GM23338 (cell line): ENCODE data around the gene MECP2. TPM values are rescaled to one million over a fixed set of nuclear protein-coding genes. Genes with fewer than 3 reads are reported as not detected.

ENCODE experiments used
- ATAC-seq: fragments of 200-7000 bp; cut with Tn5 transposase; 3 replicates; pipeline ENCODE4 v1.9.1; 2020
- DNase-seq: peaks from one replicate; pipeline ENCODE4 v3.0.0-alpha.2; 2015; ENCODE audit warnings: low spot score
- H2AFZ ChIP-seq: fragments of 200-600 bp; sonication (generic); 2 replicates; pipeline ENCODE4 v1.8.0; 2016; ENCODE audit warnings: antibody characterized with exemption, mild to moderate bottlenecking, moderate library complexity
- H3F3A ChIP-seq: fragments of 200-600 bp; sonication (generic); replicated peaks from 2 replicates; pipeline ENCODE4 v1.8.0; 2017; ENCODE audit warnings: antibody characterized with exemption, mixed run types, low read depth
- H3K27ac ChIP-seq: fragments of 200-600 bp; sonication (generic); 2 replicates; pipeline ENCODE4 v1.6.1; 2016; ENCODE audit warnings: low read depth
- H3K27me3 ChIP-seq: fragments of 200-600 bp; sonication (generic); 2 replicates; pipeline ENCODE4 v1.8.0; 2016; ENCODE audit warnings: mild to moderate bottlenecking, mixed run types, moderate library complexity; ENCODE audit not compliant: insufficient read depth
- H3K36me3 ChIP-seq: fragments of 200-600 bp; sonication (generic); 2 replicates; pipeline ENCODE4 v1.8.0; 2016; ENCODE audit warnings: mild to moderate bottlenecking; ENCODE audit not compliant: insufficient read depth
- H3K4me1 ChIP-seq: fragments of 200-600 bp; sonication (generic); 2 replicates; pipeline ENCODE4 v1.8.0; 2016; ENCODE audit warnings: mild to moderate bottlenecking, moderate library complexity; ENCODE audit not compliant: insufficient read depth
- H3K4me2 ChIP-seq: fragments of 200-600 bp; sonication (generic); 2 replicates; pipeline ENCODE4 v1.7.1; 2017; ENCODE audit warnings: mixed run types
- H3K4me3 ChIP-seq: fragments of 200-600 bp; sonication (generic); 2 replicates; pipeline ENCODE4 v1.6.1; 2016; ENCODE audit warnings: mixed run types
- H3K79me2 ChIP-seq: fragments of 200-600 bp; sonication (generic); replicated peaks from 2 replicates; pipeline ENCODE4 v1.8.0; 2017; ENCODE audit warnings: mild to moderate bottlenecking; ENCODE audit not compliant: insufficient read depth
- H3K9me2 ChIP-seq: fragments of 200-600 bp; sonication (generic); 2 replicates; pipeline ENCODE4 v1.8.0; 2017; ENCODE audit not compliant: insufficient read depth
- H4K20me1 ChIP-seq: fragments of 200-600 bp; sonication (generic); replicated peaks from 2 replicates; pipeline ENCODE4 v1.8.0; 2017; ENCODE audit warnings: mild to moderate bottlenecking; ENCODE audit not compliant: insufficient read depth
- H3K27ac Mint-ChIP-seq: 2 replicates; pipeline ENCODE4 v1.8.0; 2020; ENCODE audit warnings: inconsistent platforms, mild to moderate bottlenecking, moderate library complexity, mixed read lengths
- H3K27me3 Mint-ChIP-seq: 3 replicates; pipeline ENCODE4 v1.8.0; 2022; ENCODE audit warnings: low read depth, mild to moderate bottlenecking, moderate library complexity, mixed read lengths, inconsistent platforms; ENCODE audit not compliant: insufficient read depth, poor library complexity
- H3K36me3 Mint-ChIP-seq: 3 replicates; pipeline ENCODE4 v1.8.0; 2021; ENCODE audit warnings: low read depth, mild to moderate bottlenecking, inconsistent platforms, moderate library complexity, mixed read lengths
- H3K4me1 Mint-ChIP-seq: 3 replicates; pipeline ENCODE4 v1.8.0; 2020; ENCODE audit warnings: mild to moderate bottlenecking, inconsistent platforms, mixed read lengths
- H3K4me3 Mint-ChIP-seq: 3 replicates; pipeline ENCODE4 v1.8.0; 2021; ENCODE audit warnings: moderate library complexity, mild to moderate bottlenecking, inconsistent platforms, mixed read lengths
- H3K9me3 Mint-ChIP-seq: 3 replicates; pipeline ENCODE4 v1.8.0; 2020; ENCODE audit warnings: moderate library complexity, mild to moderate bottlenecking, inconsistent platforms, mixed read lengths
- CREB1 ChIP-seq: fragments of 250-450 bp; sonication (Bioruptor Pico); IDR thresholded peaks from 2 replicates; pipeline ENCODE4 v1.5.0; 2020; ENCODE audit warnings: low read depth, mild to moderate bottlenecking, moderate library complexity
- EZH2 ChIP-seq: fragments of 200-600 bp; sonication (generic); IDR thresholded peaks from one replicate; pipeline ENCODE4 v1.8.0; 2017; ENCODE audit warnings: antibody characterized with exemption, mild to moderate bottlenecking, low read depth; ENCODE audit not compliant: unreplicated experiment
- EZH2phosphoT487 ChIP-seq: fragments of 200-600 bp; sonication (generic); IDR thresholded peaks from one replicate; pipeline ENCODE4 v1.8.1; 2018; ENCODE audit warnings: antibody characterized with exemption; ENCODE audit not compliant: unreplicated experiment
- JUNB ChIP-seq: IDR thresholded peaks from one replicate; pipeline ENCODE4 v1.6.1; 2016; ENCODE audit warnings: antibody characterized with exemption; ENCODE audit not compliant: unreplicated experiment
- POLR2AphosphoS5 ChIP-seq: IDR thresholded peaks from 2 replicates; pipeline ENCODE4 v1.6.1; 2016; ENCODE audit warnings: antibody characterized with exemption, low read depth
- STAT1 ChIP-seq: IDR thresholded peaks from one replicate; pipeline ENCODE4 v1.6.1; 2016; ENCODE audit warnings: antibody characterized with exemption; ENCODE audit not compliant: unreplicated experiment
- ZNF114 ChIP-seq: fragments of 250-450 bp; sonication (Bioruptor Pico); IDR thresholded peaks from 2 replicates; pipeline ENCODE4 v1.5.0; 2020; ENCODE audit warnings: mild to moderate bottlenecking, moderate library complexity
- ZNF331 ChIP-seq: fragments of 250-450 bp; sonication (Bioruptor Pico); IDR thresholded peaks from 2 replicates; pipeline ENCODE4 v1.5.0; 2020; ENCODE audit warnings: low read depth, mild to moderate bottlenecking, moderate library complexity
- polyA plus RNA-seq: library from polyadenylated mRNA; unstranded; fragments of >200 nt; fragmentation: Nextera tagmentation; extraction: Ambion mirVana; gene quantifications from 2 replicates; pipeline ENCODE4 v1.2.1, GENCODE V29; 2016
- total RNA-seq: library from RNA; depleted of rRNA; stranded (reverse); fragments of >200 nt; shearing (Covaris generic); gene quantifications from 2 replicates; pipeline ENCODE4 v1.2.3, GENCODE V29; 2014
- TF ChIP-seq, protein P1 (sequence below): IDR thresholded peaks from 2 replicates; pipeline ENCODE4 v1.6.1; 2016; ENCODE audit warnings: antibody characterized with exemption
- TF ChIP-seq, protein P2 (sequence below): fragments of 250-450 bp; sonication (Bioruptor Pico); IDR thresholded peaks from 2 replicates; pipeline ENCODE4 v1.5.0; 2020; ENCODE audit warnings: mild to moderate bottlenecking, moderate library complexity

Gene MECP2
- total and polyA plus RNA-seq, 2 experiments from 2014 or later: 27.7 to 32.7 TPM

DNA sequence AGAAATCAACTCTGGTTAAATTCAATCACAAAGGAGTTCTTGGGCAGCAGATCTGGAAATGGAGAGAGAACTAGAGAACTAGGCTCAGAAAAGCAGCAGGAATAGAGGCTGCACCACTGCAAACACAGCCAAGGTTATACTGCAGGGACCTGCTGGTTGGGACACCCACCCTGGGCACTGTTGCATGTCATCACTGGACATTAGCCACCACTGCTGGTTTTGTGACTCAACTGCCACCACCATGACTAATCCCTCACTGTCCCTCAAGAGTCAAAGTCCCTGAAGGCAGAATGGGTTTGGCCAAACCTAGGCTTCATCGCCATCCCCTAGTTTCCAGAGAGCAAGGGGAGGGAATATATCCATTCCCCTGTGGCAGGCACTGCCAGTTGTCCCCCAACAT, 39.7 kb downstream of the MECP2 start:
- H3K79me2 ChIP-seq: peaks cover 64% of the 10 kb centered on the region
- no peaks in the 10 kb centered on the region for H3K4me1 ChIP-seq
- no peak overlapping the region for H3K27ac Mint-ChIP-seq
- H3K27ac ChIP-seq: no peak overlapping the region
- H2AFZ ChIP-seq: no peak overlapping the region
- no peaks in the 10 kb centered on the region; the same call in 1 of the 2 replicates for H4K20me1 ChIP-seq
- H3F3A ChIP-seq: no peaks in the 10 kb centered on the region
- H3K4me2 ChIP-seq: no peak overlapping the region
- peaks cover 18% of the 10 kb centered on the region for H3K4me1 Mint-ChIP-seq
- H3K27me3 Mint-ChIP-seq: no peaks in the 10 kb centered on the region
- ATAC-seq (no peak), DNase-seq (no peak)
- TF ChIP-seq ZNF331 (no peak), CREB1 (CRISPR knock-in tag) (no peak)
- no peaks in the 10 kb centered on the region for H3K9me3 Mint-ChIP-seq
- peaks cover 14% of the 10 kb centered on the region for H3K36me3 Mint-ChIP-seq
- H3K27me3 ChIP-seq: no peaks in the 10 kb centered on the region
- H3K9me2 ChIP-seq: no peaks in the 10 kb centered on the region
- no peak overlapping the region for H3K4me3 ChIP-seq
- H3K36me3 ChIP-seq: no peaks in the 10 kb centered on the region
- no peak overlapping the region for H3K4me3 Mint-ChIP-seq

DNA sequence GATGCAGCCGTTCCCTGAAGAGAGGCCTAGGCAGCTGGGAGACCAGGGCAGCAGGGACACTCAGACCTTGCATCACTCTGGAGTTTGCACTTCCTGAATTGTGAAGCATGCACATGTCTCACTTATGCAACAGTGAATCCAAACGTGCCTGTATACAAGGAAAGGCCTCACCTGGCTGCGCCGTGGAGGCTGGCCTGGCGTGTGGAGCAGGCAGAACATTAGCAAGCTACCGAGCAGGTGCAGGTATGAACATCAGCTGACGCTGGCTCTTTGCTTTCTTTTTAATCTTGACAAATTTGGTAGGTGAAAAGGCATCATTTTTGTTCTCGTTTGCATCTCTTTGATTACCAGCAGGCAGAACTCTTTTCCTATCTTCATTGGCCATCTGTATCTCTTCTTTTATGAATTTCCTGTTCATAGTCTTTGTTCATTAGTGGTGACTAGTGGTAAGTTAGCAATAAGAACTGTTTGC, 40.7 kb downstream of the MECP2 start:
- DNase-seq: no peak
- H3K4me1 ChIP-seq: no peaks in the 10 kb centered on the region
- H3K27ac Mint-ChIP-seq: no peak overlapping the region
- H3K4me1 Mint-ChIP-seq: peaks cover 14% of the 10 kb centered on the region
- no peaks in the 10 kb centered on the region for H3K9me2 ChIP-seq
- no peaks in the 10 kb centered on the region for H3K27me3 Mint-ChIP-seq
- no peak for ATAC-seq
- H3K79me2 ChIP-seq: peaks cover 58% of the 10 kb centered on the region
- H3K36me3 ChIP-seq: no peaks in the 10 kb centered on the region
- no peaks in the 10 kb centered on the region; the same call in 1 of the 2 replicates for H4K20me1 ChIP-seq
- H3K27me3 ChIP-seq: no peaks in the 10 kb centered on the region
- H3K4me2 ChIP-seq: no peak overlapping the region
- H3F3A ChIP-seq: no peaks in the 10 kb centered on the region
- no peak overlapping the region for H2AFZ ChIP-seq
- H3K27ac ChIP-seq: no peak overlapping the region
- H3K9me3 Mint-ChIP-seq: no peaks in the 10 kb centered on the region
- TF ChIP-seq, protein P1, sequence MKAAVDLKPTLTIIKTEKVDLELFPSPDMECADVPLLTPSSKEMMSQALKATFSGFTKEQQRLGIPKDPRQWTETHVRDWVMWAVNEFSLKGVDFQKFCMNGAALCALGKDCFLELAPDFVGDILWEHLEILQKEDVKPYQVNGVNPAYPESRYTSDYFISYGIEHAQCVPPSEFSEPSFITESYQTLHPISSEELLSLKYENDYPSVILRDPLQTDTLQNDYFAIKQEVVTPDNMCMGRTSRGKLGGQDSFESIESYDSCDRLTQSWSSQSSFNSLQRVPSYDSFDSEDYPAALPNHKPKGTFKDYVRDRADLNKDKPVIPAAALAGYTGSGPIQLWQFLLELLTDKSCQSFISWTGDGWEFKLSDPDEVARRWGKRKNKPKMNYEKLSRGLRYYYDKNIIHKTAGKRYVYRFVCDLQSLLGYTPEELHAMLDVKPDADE: no peak
- TF ChIP-seq CREB1 (CRISPR knock-in tag) (no peak), STAT1 (no peak), EZH2phosphoT487 (no peak), POLR2AphosphoS5 (no peak), JUNB (no peak), ZNF114 (no peak), EZH2 (no peak)
- TF ChIP-seq, protein P2, sequence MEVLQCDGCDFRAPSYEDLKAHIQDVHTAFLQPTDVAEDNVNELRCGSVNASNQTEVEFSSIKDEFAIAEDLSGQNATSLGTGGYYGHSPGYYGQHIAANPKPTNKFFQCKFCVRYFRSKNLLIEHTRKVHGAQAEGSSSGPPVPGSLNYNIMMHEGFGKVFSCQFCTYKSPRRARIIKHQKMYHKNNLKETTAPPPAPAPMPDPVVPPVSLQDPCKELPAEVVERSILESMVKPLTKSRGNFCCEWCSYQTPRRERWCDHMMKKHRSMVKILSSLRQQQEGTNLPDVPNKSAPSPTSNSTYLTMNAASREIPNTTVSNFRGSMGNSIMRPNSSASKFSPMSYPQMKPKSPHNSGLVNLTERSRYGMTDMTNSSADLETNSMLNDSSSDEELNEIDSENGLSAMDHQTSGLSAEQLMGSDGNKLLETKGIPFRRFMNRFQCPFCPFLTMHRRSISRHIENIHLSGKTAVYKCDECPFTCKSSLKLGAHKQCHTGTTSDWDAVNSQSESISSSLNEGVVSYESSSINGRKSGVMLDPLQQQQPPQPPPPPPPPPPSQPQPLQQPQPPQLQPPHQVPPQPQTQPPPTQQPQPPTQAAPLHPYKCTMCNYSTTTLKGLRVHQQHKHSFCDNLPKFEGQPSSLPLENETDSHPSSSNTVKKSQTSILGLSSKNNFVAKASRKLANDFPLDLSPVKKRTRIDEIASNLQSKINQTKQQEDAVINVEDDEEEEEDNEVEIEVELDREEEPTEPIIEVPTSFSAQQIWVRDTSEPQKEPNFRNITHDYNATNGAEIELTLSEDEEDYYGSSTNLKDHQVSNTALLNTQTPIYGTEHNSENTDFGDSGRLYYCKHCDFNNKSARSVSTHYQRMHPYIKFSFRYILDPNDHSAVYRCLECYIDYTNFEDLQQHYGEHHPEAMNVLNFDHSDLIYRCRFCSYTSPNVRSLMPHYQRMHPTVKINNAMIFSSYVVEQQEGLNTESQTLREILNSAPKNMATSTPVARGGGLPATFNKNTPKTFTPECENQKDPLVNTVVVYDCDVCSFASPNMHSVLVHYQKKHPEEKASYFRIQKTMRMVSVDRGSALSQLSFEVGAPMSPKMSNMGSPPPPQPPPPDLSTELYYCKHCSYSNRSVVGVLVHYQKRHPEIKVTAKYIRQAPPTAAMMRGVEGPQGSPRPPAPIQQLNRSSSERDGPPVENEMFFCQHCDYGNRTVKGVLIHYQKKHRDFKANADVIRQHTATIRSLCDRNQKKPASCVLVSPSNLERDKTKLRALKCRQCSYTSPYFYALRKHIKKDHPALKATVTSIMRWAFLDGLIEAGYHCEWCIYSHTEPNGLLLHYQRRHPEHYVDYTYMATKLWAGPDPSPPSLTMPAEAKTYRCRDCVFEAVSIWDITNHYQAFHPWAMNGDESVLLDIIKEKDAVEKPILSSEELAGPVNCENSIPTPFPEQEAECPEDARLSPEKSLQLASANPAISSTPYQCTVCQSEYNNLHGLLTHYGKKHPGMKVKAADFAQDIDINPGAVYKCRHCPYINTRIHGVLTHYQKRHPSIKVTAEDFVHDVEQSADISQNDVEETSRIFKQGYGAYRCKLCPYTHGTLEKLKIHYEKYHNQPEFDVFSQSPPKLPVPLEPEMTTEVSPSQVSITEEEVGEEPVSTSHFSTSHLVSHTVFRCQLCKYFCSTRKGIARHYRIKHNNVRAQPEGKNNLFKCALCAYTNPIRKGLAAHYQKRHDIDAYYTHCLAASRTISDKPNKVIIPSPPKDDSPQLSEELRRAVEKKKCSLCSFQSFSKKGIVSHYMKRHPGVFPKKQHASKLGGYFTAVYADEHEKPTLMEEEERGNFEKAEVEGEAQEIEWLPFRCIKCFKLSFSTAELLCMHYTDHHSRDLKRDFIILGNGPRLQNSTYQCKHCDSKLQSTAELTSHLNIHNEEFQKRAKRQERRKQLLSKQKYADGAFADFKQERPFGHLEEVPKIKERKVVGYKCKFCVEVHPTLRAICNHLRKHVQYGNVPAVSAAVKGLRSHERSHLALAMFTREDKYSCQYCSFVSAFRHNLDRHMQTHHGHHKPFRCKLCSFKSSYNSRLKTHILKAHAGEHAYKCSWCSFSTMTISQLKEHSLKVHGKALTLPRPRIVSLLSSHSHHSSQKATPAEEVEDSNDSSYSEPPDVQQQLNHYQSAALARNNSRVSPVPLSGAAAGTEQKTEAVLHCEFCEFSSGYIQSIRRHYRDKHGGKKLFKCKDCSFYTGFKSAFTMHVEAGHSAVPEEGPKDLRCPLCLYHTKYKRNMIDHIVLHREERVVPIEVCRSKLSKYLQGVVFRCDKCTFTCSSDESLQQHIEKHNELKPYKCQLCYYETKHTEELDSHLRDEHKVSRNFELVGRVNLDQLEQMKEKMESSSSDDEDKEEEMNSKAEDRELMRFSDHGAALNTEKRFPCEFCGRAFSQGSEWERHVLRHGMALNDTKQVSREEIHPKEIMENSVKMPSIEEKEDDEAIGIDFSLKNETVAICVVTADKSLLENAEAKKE (CRISPR knock-in tag): no peak
- peaks cover 14% of the 10 kb centered on the region for H3K36me3 Mint-ChIP-seq
- H3K4me3 ChIP-seq: no peak overlapping the region
- no peak overlapping the region for H3K4me3 Mint-ChIP-seq
